HG03159 (cell line): ENCODE measurements around the gene ANOS1.
"Not testable (repeated sequence)": the region's sequence is repeated elsewhere in the genome, so short reads cannot be mapped to it uniquely, and the experiment has no call there.

ENCODE experiments used
- ATAC-seq: cut with Tn5 transposase; IDR thresholded peaks from one replicate; pipeline ENCODE4 v1.9.1; 2021; ENCODE audit warnings: mild to moderate bottlenecking, moderate library complexity; ENCODE audit not compliant: unreplicated experiment

The ANOS1 gene

DNA sequence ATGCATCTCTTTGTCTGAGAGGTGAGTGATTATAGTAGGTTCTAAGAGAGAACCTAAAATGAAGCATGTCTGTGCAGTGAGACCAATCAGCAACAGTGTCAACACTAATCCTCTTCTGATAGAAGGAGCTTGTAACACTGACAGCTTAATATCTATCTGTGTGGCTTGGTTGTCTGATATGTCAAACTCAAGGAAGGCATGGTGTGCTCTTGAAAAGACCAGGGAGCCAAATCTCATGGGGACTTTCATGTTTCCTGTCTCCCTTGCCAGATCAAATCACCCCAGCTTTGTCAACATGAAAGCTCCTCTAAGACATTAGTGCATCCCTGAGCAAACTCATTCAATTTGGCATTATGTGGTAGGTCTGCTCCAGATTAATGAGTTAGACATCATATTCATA is 95.4 kb downstream of the ANOS1 start:
- ATAC-seq = no peak

- ATAC-seq = no peak
Observed at GRCh38 chrX:8635812-8636211, 96.1 kb downstream of the ANOS1 start.

GRCh38 chrX:8632924-8633323 is 99.0 kb downstream of the ANOS1 start:
- no peak for ATAC-seq

DNA sequence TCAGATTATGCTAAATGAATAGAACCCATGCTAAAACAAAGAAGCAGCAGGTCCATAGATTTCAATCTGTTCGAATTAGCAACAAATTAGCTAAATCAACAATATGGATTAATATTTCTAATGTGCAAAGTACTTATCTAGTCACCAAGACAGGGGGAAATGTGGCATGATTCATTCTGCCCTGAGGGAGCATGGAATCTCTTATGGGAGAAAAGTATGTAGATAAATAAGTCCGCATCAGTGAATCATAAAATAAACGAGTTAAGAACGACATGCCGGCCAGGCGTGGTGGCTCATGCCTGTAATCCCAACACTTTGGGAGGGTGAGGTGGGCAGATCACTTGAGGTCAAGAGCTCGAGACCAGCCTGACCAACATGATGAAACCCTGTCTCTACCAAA is 102.1 kb downstream of the ANOS1 start:
- ATAC-seq = no peak

GRCh38 chrX:8627796-8628195 is 104.1 kb downstream of the ANOS1 start:
- no peak for ATAC-seq

- no peak for ATAC-seq
Observed at GRCh38 chrX:8607326-8607725, 124.6 kb downstream of the ANOS1 start.

DNA sequence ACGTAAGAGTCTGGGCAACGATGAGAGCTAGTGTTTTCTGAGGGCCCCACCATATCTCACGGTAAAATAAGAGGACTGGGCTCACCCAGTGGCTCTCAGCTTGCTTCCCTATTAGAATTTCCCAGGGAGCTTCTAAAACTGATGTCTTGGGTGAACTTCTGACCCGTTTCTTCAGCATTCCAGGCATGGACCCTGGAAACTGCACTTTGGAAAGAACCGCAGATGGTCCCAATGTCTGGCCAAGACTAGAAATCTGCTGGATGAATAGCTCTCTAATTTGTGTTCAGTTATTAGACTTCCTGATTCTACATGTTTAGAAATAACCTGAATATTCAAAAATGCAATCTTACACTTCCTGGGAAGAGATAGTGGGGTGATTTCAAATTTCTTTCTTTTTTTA is 127.8 kb downstream of the ANOS1 start:
- ATAC-seq = no peak

DNA sequence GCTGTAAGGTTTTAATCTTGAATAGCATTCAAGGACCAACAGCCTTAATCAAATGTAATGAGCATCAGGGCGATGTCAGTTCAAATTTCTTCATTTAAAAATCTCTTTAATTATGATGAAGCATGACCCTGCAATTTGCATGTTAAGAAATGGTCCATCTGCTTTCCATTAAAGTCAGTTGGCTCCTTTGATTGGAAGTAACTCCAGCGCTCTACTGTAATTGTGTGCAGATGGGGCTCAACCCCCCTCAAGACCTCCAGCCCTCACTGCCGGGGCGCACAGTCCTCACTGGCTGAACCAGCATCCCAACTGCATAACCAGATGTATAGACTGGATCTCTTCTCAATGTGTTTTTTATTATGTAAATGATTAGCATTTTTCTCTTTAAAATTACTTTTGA is 140.4 kb downstream of the ANOS1 start:
- no peak for ATAC-seq

DNA sequence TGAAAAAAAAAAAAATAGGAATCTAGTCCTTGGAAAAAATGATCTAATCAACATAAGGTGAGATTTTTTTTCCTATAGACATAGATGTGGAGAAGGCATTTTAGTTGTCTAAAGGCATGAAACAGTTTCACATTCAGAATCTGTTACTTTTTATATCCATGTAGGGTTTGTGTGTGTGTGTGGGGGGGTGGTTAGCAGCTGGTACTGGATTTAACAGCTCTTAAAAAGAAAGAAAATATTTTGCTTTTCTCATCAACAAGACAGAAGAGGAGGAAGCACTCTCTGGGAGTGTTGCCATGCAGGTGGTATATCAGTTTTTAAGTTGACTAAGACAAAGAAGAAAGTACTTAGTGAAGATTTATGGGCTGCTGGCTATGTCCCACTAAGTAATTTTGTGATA is 145.0 kb downstream of the ANOS1 start:
- ATAC-seq = no peak

- ATAC-seq = no peak
Observed at GRCh38 chrX:8579602-8580001, 152.3 kb downstream of the ANOS1 start.

DNA sequence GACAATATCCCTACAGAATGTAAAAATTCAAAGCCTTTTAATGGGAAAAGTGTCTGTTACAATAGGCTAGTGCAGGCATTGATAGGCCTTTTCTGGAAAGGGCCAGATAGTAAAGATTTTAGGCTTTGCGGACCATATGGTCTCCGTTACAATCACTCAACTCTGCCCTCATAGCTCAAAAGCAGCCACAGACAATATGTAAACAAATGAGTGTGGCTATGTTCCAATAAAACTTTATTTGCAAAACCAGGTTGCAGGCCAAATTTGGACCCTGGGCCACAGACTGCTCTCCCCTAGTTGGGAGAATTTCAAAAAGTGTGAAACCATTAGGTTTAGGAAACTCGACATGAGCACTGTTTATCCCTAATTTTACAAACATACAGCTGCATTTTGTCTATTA is 155.1 kb downstream of the ANOS1 start:
- ATAC-seq = no peak

- no peak for ATAC-seq
Observed at GRCh38 chrX:8565729-8566128, 166.2 kb downstream of the ANOS1 start.

DNA sequence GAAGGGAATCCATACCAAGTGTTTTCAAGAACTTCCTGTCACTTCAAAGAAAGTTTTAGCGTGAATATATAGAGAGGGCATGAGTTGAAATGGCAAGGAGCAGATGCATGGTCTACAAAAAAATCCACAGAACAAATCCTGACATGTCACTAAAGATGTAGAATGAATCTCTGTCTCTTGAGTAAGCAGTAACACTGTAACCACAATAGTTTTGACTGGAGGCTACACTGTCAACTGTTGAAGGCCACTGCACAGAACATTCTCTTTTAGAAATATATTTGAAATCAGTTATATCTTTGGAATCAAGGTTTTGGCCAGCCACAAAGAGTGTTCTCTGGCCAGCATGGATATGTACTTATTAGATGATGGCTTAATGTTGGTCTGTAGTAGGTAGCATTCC is 183.5 kb downstream of the ANOS1 start:
- no peak for ATAC-seq

DNA sequence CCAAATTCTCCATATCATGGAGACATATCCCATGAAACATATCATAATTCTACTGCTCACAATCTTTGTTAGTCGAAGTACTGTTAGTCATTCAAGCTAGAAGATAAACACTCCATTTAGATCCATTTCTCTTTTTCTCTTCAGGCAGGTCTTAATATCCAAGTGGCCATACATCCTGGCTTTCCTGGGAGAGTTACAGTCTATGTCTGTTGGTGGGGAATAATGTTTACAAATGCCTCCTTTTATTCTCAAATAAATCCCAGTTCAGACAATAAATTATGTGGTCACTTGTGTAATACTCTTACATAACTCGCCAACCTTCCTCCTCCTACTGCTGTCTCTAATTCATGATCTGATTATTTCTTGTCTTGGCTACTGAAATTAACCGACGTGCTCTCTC is 185.2 kb downstream of the ANOS1 start:
- no peak for ATAC-seq

- ATAC-seq = no peak
Observed at GRCh38 chrX:8520791-8521190, 211.1 kb downstream of the ANOS1 start.

GRCh38 chrX:8520178-8520577 is 211.8 kb downstream of the ANOS1 start:
- ATAC-seq = no peak

GRCh38 chrX:8504451-8504850 is 227.5 kb downstream of the ANOS1 start:
- no peak for ATAC-seq

DNA sequence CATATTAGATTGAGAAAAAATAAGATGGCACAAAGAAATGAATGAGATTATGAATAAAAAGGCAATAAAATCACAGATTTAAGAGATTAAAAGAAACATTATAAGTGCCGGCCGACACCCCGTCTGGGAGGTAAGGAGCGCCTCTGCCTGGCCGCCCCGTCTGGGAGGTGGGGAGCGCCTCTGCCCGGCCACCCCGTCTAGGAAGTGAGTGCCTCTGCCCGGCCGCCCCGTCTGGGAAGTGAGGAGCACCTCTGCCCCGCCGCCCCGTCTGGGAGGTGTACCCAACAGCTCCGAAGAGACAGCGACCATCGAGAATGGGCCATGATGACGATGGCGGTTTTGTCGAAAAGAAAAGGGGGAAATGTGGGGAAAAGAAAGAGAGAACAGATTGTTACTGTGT is 229.8 kb downstream of the ANOS1 start:
- ATAC-seq = not testable (repeated sequence)

DNA sequence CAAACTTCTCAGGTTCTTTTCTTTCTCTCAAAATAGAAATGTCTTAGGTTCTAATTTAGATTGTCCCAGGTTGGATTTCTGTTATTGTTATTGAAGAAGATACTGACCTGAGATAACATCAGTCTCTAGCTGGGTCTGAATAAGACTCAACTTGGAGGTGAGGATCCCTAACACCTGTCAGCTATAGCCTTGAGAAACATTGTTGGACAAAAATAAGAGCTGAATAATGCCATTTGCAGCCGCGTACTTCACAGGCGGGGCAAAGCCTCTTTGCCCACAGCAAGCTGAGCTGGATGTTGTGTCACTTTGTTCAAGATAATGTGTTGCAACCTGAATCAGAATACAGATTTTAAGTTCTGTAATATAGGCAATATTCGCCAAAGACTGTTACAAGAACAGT is 231.7 kb downstream of the ANOS1 start:
- no peak for ATAC-seq

GRCh38 chrX:8495036-8495435 is 236.9 kb downstream of the ANOS1 start:
- not testable (repeated sequence) for ATAC-seq

DNA sequence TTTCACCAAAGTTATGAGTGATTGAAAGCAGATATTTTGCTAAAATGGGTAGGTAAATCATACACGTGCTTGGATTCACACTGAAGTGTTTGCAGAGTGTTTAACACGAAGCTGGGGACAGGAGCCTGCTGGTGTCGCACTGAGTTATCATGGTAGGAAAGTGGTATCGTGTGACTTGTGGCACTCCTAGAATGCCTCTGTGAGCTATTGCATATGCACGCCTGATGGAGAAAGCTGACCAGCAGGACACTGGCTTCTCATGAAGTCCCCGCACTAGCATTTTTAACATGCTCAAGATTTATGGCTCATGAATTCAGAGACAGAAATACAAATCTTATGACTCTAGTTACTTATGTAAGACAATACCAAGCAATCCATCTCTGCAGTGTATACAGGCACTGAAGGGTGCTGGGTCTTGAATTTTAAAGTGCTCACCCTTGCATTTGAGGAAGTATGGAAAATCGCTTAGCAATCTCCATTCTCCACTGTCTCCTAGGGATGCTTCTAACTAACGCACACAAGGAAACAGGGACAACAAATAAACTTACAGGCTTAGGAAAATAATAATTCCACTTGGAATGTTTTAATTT is 247.5 kb downstream of the ANOS1 start:
- no peak for ATAC-seq
